Measurements from ENCODE around the gene SDK1. TPM values are rescaled to one million over a fixed set of nuclear protein-coding genes. Genes with fewer than 3 reads are reported as not detected.
"Not testable (repeated sequence)": the region's sequence is repeated elsewhere in the genome, so short reads cannot be mapped to it uniquely, and the experiment has no call there.

The SDK1 gene
- total RNA-seq, 1 donor from 2014 or later = 0.08 TPM

DNA sequence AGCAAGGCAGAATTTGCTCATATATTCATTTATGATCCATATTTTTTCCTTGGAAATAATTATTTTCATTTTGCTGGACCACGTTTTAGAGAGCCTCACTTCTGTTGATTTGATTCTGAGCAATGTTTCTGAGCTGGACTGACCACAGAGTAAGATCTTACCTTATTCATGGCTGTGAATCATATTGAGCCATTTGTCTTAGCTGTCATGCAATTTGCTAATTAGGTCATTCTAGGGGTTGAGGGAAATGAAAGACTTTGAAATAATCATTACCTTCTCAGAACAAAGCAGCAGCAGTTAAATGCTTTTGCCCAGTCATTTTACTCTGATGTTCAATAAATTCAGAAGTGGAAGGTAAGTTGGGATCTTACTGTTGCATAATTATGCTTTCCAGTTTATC is 251.4 kb downstream of the SDK1 start:
- no peaks in the 10 kb centered on the region for H3K36me3 Mint-ChIP-seq (ENCODE audit: low read depth)
- no peak overlapping the region for H3K27ac Mint-ChIP-seq
- intact Hi-C loops (cut with micrococcal nuclease) = no loop called here
- no peaks in the 10 kb centered on the region for H3K4me1 Mint-ChIP-seq (ENCODE audit: low read depth)
- no peak for DNase-seq (ENCODE audit: low spot score)
- H3K9me3 Mint-ChIP-seq = no peaks in the 10 kb centered on the region
- H3K27me3 Mint-ChIP-seq (ENCODE audit: insufficient read depth) = peaks cover 2% of the 10 kb centered on the region
- no peak overlapping the region for H3K4me3 Mint-ChIP-seq

DNA sequence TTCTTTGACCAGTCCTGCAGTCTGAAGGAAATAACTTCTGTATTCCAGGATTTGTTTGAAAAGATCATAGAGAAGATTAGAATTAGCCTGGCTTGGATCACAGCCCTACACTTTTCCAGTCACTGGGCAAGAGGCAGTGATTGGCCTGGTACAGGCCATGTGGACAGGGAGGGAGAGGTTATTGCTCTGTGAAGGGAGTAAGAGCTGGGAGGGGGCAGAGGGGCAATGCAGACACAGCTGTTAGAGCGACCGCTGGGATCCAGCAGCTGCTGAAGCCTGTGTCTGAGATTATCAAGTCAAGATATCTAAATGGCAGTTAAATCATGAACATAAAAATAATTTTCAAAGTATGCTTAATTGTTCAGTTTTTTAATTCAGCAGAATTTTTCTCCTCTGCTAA is 257.3 kb downstream of the SDK1 start:
- H3K27me3 Mint-ChIP-seq (ENCODE audit: insufficient read depth) = peaks cover 5% of the 10 kb centered on the region
- H3K4me3 Mint-ChIP-seq = no peak overlapping the region
- no peaks in the 10 kb centered on the region for H3K36me3 Mint-ChIP-seq (ENCODE audit: low read depth)
- H3K4me1 Mint-ChIP-seq (ENCODE audit: low read depth) = no peaks in the 10 kb centered on the region
- no peak overlapping the region for H3K27ac Mint-ChIP-seq
- DNase-seq (ENCODE audit: low spot score) = no peak
- intact Hi-C loops (cut with micrococcal nuclease) = no loop called here
- H3K9me3 Mint-ChIP-seq = no peaks in the 10 kb centered on the region

DNA sequence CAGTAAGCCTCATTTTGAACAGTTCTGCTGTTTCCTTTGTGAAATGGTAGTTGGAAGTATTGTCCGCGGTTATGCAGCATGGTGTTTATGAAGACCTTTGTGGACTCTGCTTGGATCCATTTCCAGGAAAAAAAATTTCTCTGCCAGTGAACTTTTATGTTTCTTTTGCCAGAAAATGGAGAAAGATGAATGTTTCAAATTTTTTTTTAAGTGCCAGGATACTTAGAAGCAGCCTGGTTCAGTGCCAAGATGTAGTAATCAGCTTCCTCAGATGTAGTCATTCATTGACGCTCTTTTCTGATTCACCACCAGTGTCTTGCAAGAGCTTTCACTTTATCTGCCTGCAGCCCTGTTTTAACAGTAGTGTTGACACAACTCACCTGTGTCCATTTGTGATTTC is 258.2 kb downstream of the SDK1 start:
- H3K27ac Mint-ChIP-seq = no peak overlapping the region
- H3K36me3 Mint-ChIP-seq (ENCODE audit: low read depth) = no peaks in the 10 kb centered on the region
- DNase-seq (ENCODE audit: low spot score) = no peak
- H3K4me1 Mint-ChIP-seq (ENCODE audit: low read depth) = no peaks in the 10 kb centered on the region
- no peaks in the 10 kb centered on the region for H3K9me3 Mint-ChIP-seq
- no peak overlapping the region for H3K4me3 Mint-ChIP-seq
- H3K27me3 Mint-ChIP-seq (ENCODE audit: insufficient read depth) = peaks cover 5% of the 10 kb centered on the region
- intact Hi-C loops (cut with micrococcal nuclease) = no loop called here

DNA sequence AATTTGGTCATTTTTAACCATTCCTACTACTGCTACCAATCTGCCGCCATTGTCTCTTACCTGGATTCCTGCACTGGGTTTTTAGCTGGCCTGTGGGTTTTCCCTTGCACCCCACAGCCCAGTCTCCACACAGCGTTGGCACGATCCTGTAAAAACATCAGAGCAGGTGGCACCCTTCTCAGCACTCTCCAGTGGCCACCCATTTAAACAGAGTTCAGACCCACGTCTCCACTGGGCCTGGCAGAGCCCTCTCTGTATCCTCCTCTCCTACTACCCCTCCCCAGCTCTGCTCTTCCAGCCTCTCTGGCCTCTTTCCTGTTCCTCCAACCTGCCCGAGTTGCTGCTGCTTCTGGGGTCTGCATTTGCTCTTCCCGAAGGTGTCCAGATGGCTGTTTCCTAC is 259.4 kb downstream of the SDK1 start:
- Mint-ChIP-seq H3K27me3 (ENCODE audit: insufficient read depth) (peaks cover 3% of the 10 kb centered on the region), H3K27ac (no peak overlapping the region)
- intact Hi-C loops (cut with micrococcal nuclease) = no loop called here

DNA sequence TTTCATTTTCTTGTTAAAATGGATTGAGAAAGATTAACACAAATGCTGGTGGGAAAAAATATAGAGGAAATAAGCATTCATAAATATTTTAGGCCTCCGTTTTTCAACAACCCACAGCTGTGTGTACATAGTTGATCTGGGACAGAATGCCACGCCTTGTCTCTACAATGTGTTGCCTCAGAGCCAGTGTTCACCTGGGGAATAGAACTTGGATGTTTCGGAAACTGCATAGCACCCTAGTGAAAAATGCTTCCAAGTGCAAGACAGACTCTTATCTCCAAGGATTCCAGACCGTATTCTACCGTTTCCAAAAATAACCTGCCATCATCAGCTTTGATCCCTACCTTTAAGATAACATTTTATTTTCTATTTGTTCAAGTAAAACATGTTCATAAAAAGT is 260.9 kb downstream of the SDK1 start:
- Mint-ChIP-seq H3K4me1 (ENCODE audit: low read depth) (no peaks in the 10 kb centered on the region), H3K27me3 (ENCODE audit: insufficient read depth) (peaks cover 7% of the 10 kb centered on the region)

More for the DNA sequence above, 259.4 kb downstream of the SDK1 start:
- no peaks in the 10 kb centered on the region for H3K4me1 Mint-ChIP-seq (ENCODE audit: low read depth)
- no peaks in the 10 kb centered on the region for H3K9me3 Mint-ChIP-seq
- no peaks in the 10 kb centered on the region for H3K36me3 Mint-ChIP-seq (ENCODE audit: low read depth)
- no peak overlapping the region for H3K4me3 Mint-ChIP-seq
- no peak for DNase-seq (ENCODE audit: low spot score)

DNA sequence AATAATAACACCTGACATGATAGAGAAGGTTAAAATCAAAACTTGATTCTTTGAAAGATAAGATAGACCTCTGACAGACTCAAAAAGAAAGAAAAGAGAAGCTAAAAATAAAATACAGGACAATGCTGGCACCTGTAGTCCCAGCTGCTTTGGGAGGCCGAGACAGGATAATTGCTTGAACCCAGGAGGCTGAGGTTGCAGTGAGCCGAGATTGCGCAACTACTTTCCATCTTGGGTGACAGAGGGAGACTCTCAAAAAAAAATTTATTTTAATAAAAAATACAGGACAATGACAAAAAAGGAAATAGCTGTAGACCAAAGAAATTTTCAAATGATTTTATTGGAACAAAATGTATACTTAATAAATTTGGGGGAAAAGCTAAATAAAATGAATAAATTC is 263.2 kb downstream of the SDK1 start:
- intact Hi-C loops (cut with micrococcal nuclease) = no loop called here
- Mint-ChIP-seq H3K27ac (no peak overlapping the region), H3K4me1 (ENCODE audit: low read depth) (no peaks in the 10 kb centered on the region), H3K4me3 (no peak overlapping the region), H3K27me3 (ENCODE audit: insufficient read depth) (peaks cover 6% of the 10 kb centered on the region), H3K9me3 (no peaks in the 10 kb centered on the region), H3K36me3 (ENCODE audit: low read depth) (no peaks in the 10 kb centered on the region)
- DNase-seq (ENCODE audit: low spot score) = no peak

More for the DNA sequence above, 260.9 kb downstream of the SDK1 start:
- DNase-seq (ENCODE audit: low spot score) = no peak
- intact Hi-C loops (cut with micrococcal nuclease) = no loop called here
- no peak overlapping the region for H3K4me3 Mint-ChIP-seq
- no peaks in the 10 kb centered on the region for H3K36me3 Mint-ChIP-seq (ENCODE audit: low read depth)
- H3K9me3 Mint-ChIP-seq = no peaks in the 10 kb centered on the region
- H3K27ac Mint-ChIP-seq = no peak overlapping the region

DNA sequence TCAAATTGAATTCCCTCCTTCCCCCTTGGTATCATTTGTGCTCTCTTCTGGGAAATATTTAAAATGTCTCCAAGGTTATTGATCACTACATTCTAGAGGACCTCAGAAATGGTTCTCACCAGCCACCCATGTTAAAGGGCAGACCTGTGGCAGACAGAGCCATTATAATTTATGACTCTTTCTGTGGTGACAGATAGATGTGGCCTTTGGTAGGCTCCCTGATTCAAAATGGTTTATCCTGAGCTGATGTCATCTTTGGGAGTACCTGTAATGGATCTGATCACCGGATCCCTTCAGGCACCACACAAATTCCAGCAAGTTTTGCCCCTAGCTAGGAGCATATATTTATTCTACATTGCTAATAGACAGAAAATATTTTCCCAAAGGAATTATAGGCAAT is 267.5 kb downstream of the SDK1 start:
- intact Hi-C loops (cut with micrococcal nuclease) = no loop called here
- H3K27me3 Mint-ChIP-seq (ENCODE audit: insufficient read depth) = peaks cover 4% of the 10 kb centered on the region
- H3K4me1 Mint-ChIP-seq (ENCODE audit: low read depth) = no peaks in the 10 kb centered on the region
- no peaks in the 10 kb centered on the region for H3K36me3 Mint-ChIP-seq (ENCODE audit: low read depth)
- H3K4me3 Mint-ChIP-seq = no peak overlapping the region
- H3K27ac Mint-ChIP-seq = no peak overlapping the region
- no peak for DNase-seq (ENCODE audit: low spot score)
- H3K9me3 Mint-ChIP-seq = no peaks in the 10 kb centered on the region

DNA sequence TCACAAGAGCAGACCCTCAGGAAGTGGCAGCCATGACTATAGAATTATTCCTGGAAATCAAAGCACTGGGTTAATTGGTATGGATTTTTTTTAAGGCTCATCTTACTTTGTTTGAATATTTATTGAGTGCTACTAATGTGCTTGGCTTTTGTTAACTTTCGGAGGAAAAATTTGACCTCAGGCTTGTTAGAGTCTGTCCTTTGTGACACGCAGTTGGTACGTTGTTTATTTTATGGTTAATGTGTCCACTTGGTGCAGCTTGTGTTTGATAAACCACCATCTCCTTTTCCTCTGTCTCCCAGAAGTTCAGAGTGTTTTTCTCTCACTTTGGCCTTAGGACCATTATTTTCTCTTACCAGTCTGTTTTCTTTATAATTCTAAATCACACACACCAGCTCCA is 268.6 kb downstream of the SDK1 start:
- no peak for DNase-seq (ENCODE audit: low spot score)
- no peaks in the 10 kb centered on the region for H3K36me3 Mint-ChIP-seq (ENCODE audit: low read depth)
- H3K27me3 Mint-ChIP-seq (ENCODE audit: insufficient read depth) = peaks cover 4% of the 10 kb centered on the region
- H3K4me1 Mint-ChIP-seq (ENCODE audit: low read depth) = no peaks in the 10 kb centered on the region
- intact Hi-C loops (cut with micrococcal nuclease) = no loop called here
- H3K4me3 Mint-ChIP-seq = no peak overlapping the region
- H3K9me3 Mint-ChIP-seq = no peaks in the 10 kb centered on the region
- H3K27ac Mint-ChIP-seq = no peak overlapping the region

DNA sequence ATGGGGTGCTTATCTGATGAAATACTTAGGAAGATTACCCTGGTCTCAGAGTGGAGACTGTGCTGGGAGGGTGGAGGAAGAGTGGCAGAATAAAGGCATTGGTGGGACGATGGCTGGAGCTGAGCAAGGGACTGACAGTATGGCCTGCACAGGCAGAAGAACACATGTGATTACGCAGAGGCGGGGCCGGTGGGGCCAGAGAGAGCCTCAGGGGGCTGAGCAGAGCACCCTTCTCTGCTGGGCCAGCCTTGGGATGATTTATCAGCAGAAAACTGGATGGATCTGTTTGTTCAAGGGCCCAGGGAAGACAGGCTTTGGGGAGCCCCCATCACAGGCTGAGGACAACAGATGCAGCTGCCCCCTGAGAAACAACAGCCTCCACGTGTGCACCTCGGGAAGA is 272.1 kb downstream of the SDK1 start:
- Mint-ChIP-seq H3K36me3 (ENCODE audit: low read depth) (no peaks in the 10 kb centered on the region), H3K27me3 (ENCODE audit: insufficient read depth) (no peaks in the 10 kb centered on the region), H3K4me1 (ENCODE audit: low read depth) (no peaks in the 10 kb centered on the region), H3K4me3 (no peak overlapping the region), H3K9me3 (peaks cover 9% of the 10 kb centered on the region), H3K27ac (no peak overlapping the region)
- DNase-seq (ENCODE audit: low spot score) = no peak
- intact Hi-C loops (cut with micrococcal nuclease) = no loop called here

DNA sequence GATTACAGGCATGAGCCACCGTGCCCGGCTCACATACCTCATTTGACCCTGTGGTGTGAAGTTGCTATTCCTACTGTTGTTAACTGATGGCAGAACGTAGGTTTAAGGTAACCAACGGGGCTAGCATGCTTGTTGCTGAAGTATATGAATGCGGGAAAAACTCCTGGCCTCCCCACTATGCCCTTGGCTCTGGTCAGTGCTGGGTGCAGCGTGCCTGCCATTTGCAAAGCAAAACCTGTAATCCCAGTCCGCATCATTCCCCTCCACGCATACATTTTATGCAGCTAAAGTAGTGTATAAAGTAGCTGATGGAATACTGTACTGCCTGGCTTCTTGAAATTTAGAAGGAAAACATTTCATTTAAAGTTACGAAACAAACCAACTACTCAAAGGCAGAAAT is 273.3 kb downstream of the SDK1 start:
- intact Hi-C loops (cut with micrococcal nuclease) = no loop called here
- Mint-ChIP-seq H3K27ac (no peak overlapping the region), H3K27me3 (ENCODE audit: insufficient read depth) (no peaks in the 10 kb centered on the region), H3K9me3 (peaks cover 16% of the 10 kb centered on the region), H3K4me3 (no peak overlapping the region), H3K36me3 (ENCODE audit: low read depth) (no peaks in the 10 kb centered on the region), H3K4me1 (ENCODE audit: low read depth) (no peaks in the 10 kb centered on the region)
- DNase-seq (ENCODE audit: low spot score) = no peak

DNA sequence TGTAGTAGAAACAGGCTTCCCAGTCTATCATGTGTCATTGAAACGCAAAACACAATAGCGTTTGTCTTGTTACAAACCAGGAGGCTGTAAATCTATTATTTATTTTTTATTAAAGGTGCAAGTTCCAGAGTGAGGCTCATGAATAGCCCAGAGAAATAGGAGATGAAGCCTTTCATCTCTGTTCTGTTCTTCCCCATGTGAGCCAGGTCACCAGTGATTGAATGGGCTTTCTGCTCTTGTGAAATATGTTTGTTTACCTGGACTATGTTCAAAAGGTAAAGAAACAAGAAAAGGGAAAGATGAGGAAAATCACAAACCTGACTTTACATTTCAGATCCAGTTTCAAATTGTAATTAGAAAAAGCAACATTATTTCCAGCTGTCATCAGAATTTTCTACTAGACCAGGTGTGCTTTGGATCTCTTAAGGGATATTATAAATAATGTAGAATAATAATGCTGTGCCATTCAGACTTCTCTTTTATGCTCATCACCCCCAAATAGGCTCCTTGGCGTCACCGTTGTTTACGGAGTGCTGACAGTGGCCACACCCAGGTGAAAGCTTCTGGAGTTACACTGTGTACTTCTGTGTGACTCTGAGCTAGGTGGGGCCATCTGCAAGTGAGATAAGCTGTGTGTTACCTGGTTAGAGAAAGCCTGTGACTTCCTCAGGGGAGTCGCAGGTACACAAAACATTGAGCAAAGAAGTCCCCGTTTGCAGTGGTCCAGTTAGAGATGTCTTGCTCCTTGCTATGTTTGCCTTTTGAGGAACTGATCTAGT is 274.9 kb downstream of the SDK1 start:
- H3K4me3 Mint-ChIP-seq = no peak overlapping the region
- no peaks in the 10 kb centered on the region for H3K27me3 Mint-ChIP-seq (ENCODE audit: insufficient read depth)
- H3K9me3 Mint-ChIP-seq = peaks cover 16% of the 10 kb centered on the region
- no peak overlapping the region for H3K27ac Mint-ChIP-seq
- no peaks in the 10 kb centered on the region for H3K4me1 Mint-ChIP-seq (ENCODE audit: low read depth)
- no peaks in the 10 kb centered on the region for H3K36me3 Mint-ChIP-seq (ENCODE audit: low read depth)
- no peak for DNase-seq (ENCODE audit: low spot score)
- intact Hi-C loops (cut with micrococcal nuclease) = no loop called here

DNA sequence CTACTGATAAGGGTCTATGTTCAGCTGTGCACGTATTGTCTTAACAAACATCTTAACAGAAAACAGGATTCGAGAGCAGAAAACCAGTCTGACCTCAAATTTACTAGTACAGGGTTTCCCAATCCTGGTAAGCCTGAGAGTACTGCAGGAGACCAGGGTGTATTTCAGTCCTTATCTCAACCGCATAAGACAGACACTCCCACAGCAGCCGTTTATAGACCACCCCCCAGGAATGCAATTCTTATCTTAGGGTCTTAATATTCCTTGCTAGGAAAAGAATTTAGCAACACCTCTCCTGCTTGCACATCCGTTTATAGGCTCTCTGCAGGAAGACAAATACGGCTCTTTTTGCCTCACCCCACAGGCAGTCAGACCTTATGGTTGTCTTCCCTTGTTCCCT is 277.3 kb downstream of the SDK1 start:
- peaks cover 16% of the 10 kb centered on the region for H3K9me3 Mint-ChIP-seq
- DNase-seq (ENCODE audit: low spot score) = no peak
- H3K4me1 Mint-ChIP-seq (ENCODE audit: low read depth) = no peaks in the 10 kb centered on the region
- H3K27me3 Mint-ChIP-seq (ENCODE audit: insufficient read depth) = no peaks in the 10 kb centered on the region
- no peaks in the 10 kb centered on the region for H3K36me3 Mint-ChIP-seq (ENCODE audit: low read depth)
- intact Hi-C loops (cut with micrococcal nuclease) = no loop called here
- H3K27ac Mint-ChIP-seq = no peak overlapping the region
- H3K4me3 Mint-ChIP-seq = no peak overlapping the region

DNA sequence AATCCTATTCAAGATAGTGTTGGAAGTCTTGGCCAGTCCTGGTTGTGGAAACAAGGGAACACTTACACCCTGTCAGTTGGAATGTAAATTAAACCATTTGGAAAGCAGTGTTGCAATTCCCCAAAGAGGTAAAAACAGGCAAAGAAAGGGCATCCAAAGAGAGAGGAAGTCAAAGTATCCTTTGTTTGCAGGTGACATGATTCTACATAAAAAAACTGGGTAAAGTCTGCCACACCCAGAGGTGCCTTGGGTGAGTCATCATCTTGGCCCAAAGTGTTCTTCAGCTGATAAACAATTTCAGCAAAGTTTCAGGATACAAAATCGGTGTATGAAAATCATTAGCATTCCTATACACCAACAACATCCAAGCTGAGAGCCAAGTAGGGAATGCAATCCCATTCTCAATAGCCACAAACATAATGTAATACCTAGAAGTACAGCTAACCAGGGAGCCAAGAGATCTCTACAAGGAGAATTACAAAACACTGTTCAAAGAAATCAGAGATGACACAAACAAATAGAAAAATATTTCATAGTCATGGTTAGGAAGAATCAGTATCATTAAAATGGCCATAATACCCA is 278.7 kb downstream of the SDK1 start:
- Mint-ChIP-seq H3K27me3 (ENCODE audit: insufficient read depth) (no peaks in the 10 kb centered on the region), H3K36me3 (ENCODE audit: low read depth) (no peaks in the 10 kb centered on the region), H3K4me1 (ENCODE audit: low read depth) (no peaks in the 10 kb centered on the region), H3K9me3 (peaks cover 16% of the 10 kb centered on the region), H3K27ac (no peak overlapping the region), H3K4me3 (no peak overlapping the region)
- intact Hi-C loops (cut with micrococcal nuclease) = no loop called here
- no peak for DNase-seq (ENCODE audit: low spot score)

DNA sequence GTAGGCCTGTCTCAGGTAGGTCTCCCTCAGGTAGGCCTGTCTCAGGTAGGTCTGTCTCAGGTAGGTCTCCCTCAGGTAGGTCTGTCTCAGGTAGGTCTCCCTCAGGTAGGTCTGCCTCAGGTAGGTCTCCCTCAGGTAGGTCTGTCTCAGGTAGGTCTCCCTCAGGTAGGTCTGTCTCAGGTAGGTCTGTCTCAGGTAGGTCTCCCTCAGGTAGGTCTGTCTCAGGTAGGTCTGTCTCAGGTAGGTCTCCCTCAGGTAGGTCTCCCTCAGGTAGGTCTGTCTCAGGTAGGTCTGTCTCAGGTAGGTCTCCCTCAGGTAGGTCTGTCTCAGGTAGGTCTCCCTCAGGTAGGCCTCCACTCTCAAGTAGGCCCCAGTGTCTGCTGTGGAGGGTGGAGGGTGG is 281.1 kb downstream of the SDK1 start:
- DNase-seq (ENCODE audit: low spot score); H3K36me3 Mint-ChIP-seq (ENCODE audit: low read depth); H3K4me1 Mint-ChIP-seq (ENCODE audit: low read depth); H3K4me3 Mint-ChIP-seq; H3K27me3 Mint-ChIP-seq (ENCODE audit: insufficient read depth); H3K27ac Mint-ChIP-seq; intact Hi-C loops (cut with micrococcal nuclease): not testable (repeated sequence)
- H3K9me3 Mint-ChIP-seq = peaks cover 11% of the 10 kb centered on the region

Measured in activated T-helper 1 cell treated with anti-CD3 and anti-CD28 coated beads, Interleukin-12 subunit alpha, Interleukin-12 subunit beta, Interleukin-2, Interleukin-4 antibody, amounts not matched to agents 30 ng/mL and 10 ng/mL and 1 ng/mL, durations not matched to agents 14 hours and 24 hours and 36 hours (primary cell).